SJCRH30 (cell line): ENCODE results near the gene PLXNA3. TPM values are rescaled to one million over a fixed set of nuclear protein-coding genes. Genes with fewer than 3 reads are reported as not detected.

Experiments used
- DNase-seq, 2 experiments: peaks; one replicate each; pipeline ENCODE4 v3.0.0-alpha.2; 2015 to 2020
- H3K27ac ChIP-seq: fragments of 250-450 bp; sonication (Bioruptor Pico); 2 replicates; pipeline ENCODE4 v1.5.1; 2020; ENCODE audit warnings: mild to moderate bottlenecking, moderate library complexity
- H3K27me3 ChIP-seq: fragments of 250-450 bp; sonication (Bioruptor Pico); 2 replicates; pipeline ENCODE4 v1.5.1; 2020; ENCODE audit warnings: mild to moderate bottlenecking, moderate library complexity
- H3K36me3 ChIP-seq: fragments of 250-450 bp; sonication (Bioruptor Pico); 2 replicates; pipeline ENCODE4 v1.5.1; 2020; ENCODE audit warnings: mild to moderate bottlenecking, moderate library complexity
- H3K4me1 ChIP-seq: fragments of 250-450 bp; sonication (Bioruptor Pico); 2 replicates; pipeline ENCODE4 v1.5.1; 2020; ENCODE audit warnings: mild to moderate bottlenecking, moderate library complexity
- H3K4me3 ChIP-seq: fragments of 250-450 bp; sonication (Bioruptor Pico); 2 replicates; pipeline ENCODE4 v1.5.1; 2020; ENCODE audit warnings: mild to moderate bottlenecking, moderate library complexity
- H3K9me3 ChIP-seq: fragments of 250-450 bp; sonication (Bioruptor Pico); replicated peaks from 2 replicates; pipeline ENCODE4 v1.5.1; 2020; ENCODE audit warnings: mild to moderate bottlenecking, moderate library complexity
- total RNA-seq: library from RNA; depleted of rRNA; stranded (reverse); fragments of >200 nt; shearing (Covaris generic); gene quantifications from 2 replicates; pipeline ENCODE4 v1.2.3, GENCODE V29; 2014

PLXNA3 gene
- total RNA-seq, 1 experiment from 2014 or later, result 12.8 TPM

GRCh38 chrX:154472685-154473632 lies 14.9 kb downstream of the PLXNA3 start:
- Histone ChIP-seq H3K4me3 (no peak overlapping the region), H3K36me3 (no peaks in the 10 kb centered on the region), H3K9me3 (no peaks in the 10 kb centered on the region), H3K4me1 (no peaks in the 10 kb centered on the region), H3K27me3 (no peaks in the 10 kb centered on the region), H3K27ac (no peak overlapping the region)
- no peak for DNase-seq

DNA sequence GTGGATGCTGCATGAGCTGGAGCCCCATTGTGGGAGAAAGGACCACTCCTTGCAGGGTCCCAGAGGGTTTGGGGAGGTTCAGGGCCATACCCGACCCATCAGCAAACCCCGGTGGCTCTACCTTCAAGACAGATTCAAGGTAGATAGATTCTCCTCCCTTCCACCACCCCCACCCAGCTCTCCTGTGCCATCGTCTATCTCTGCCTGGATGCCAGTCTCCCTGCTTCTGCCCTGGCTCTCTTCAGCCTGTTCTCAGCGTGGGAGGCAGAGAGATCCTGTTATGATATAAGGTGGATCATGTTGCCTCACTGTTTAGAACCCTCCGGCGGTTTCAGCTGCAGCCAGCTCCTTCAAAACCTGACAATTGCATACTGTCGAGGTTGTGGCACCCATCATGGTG lies 15.6 kb downstream of the PLXNA3 start:
- Histone ChIP-seq H3K9me3 (no peaks in the 10 kb centered on the region), H3K36me3 (no peaks in the 10 kb centered on the region), H3K27me3 (no peaks in the 10 kb centered on the region), H3K4me1 (no peaks in the 10 kb centered on the region), H3K27ac (no peak overlapping the region), H3K4me3 (no peak overlapping the region)
- no peak for DNase-seq

- H3K9me3 ChIP-seq, result no peaks in the 10 kb centered on the region
- H3K36me3 ChIP-seq, result no peaks in the 10 kb centered on the region
- H3K27me3 ChIP-seq, result no peaks in the 10 kb centered on the region
- no peak overlapping the region for H3K4me3 ChIP-seq
- DNase-seq, result no peak
- no peaks in the 10 kb centered on the region for H3K4me1 ChIP-seq
- H3K27ac ChIP-seq, result no peak overlapping the region
These were observed 18.7 kb downstream of the PLXNA3 start for GRCh38 chrX:154476821-154477220.

DNA sequence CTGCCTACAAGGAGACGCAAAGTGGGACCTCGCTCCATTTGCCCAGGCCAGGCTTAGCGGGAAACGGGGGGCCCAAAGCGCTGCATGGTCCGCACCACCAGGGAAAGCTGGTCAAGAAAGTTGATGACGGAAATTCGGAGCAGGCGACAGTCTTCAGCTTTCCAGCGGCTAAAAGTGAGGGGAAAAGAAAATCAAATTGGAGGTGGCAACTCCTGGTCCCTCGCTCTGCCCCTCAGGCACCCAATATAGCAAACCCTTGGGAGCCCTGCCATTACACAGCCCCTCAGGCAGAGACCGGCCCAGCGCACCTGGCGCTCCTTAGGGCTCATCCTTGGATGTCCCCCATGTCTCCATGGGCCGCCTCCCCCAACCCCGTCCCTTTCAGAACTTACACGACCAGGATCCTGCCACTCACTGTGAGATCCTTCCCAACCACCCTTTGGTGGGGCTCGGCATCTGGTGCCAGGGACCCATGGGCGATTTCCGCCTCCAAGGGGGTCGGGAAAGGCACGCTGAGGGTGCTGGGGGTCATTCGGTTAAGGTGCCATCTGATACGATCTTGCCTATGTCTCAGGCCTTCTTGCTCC lies 19.9 kb downstream of the PLXNA3 start:
- H3K27me3 ChIP-seq, result no peaks in the 10 kb centered on the region
- no peaks in the 10 kb centered on the region for H3K36me3 ChIP-seq
- no peak for DNase-seq
- no peak overlapping the region; the same call in 1 of the 2 replicates for H3K27ac ChIP-seq
- H3K4me3 ChIP-seq, result peak overlapping the region; percentile 60
- H3K9me3 ChIP-seq, result no peaks in the 10 kb centered on the region
- no peaks in the 10 kb centered on the region for H3K4me1 ChIP-seq

GRCh38 chrX:154478728-154479622 lies 20.9 kb downstream of the PLXNA3 start, which contains the start of gene LAGE3:
TSS of gene LAGE3 (minus strand) at chrX:154479281. CDS start at chrX:154478915, 366 bp downstream.
- peak within 1 kb of the TSS; percentile 20; the same call in 1 of the 2 replicates for H3K27ac ChIP-seq
- no peaks in the 10 kb centered on the region for H3K36me3 ChIP-seq
- no peaks in the 10 kb centered on the region for H3K27me3 ChIP-seq
- H3K4me3 ChIP-seq, result peak within 1 kb of the TSS; percentile 60
- no peaks in the 10 kb centered on the region for H3K4me1 ChIP-seq
- no peaks in the 10 kb centered on the region for H3K9me3 ChIP-seq
- DNase-seq, result peak; percentile 88 to 90

GRCh38 chrX:154481195-154481594 lies 23.1 kb downstream of the PLXNA3 start:
- H3K4me3 ChIP-seq, result no peak overlapping the region
- H3K36me3 ChIP-seq, result no peaks in the 10 kb centered on the region
- H3K27ac ChIP-seq, result no peak overlapping the region
- no peaks in the 10 kb centered on the region for H3K27me3 ChIP-seq
- no peaks in the 10 kb centered on the region for H3K4me1 ChIP-seq
- no peaks in the 10 kb centered on the region for H3K9me3 ChIP-seq
- no peak for DNase-seq

DNA sequence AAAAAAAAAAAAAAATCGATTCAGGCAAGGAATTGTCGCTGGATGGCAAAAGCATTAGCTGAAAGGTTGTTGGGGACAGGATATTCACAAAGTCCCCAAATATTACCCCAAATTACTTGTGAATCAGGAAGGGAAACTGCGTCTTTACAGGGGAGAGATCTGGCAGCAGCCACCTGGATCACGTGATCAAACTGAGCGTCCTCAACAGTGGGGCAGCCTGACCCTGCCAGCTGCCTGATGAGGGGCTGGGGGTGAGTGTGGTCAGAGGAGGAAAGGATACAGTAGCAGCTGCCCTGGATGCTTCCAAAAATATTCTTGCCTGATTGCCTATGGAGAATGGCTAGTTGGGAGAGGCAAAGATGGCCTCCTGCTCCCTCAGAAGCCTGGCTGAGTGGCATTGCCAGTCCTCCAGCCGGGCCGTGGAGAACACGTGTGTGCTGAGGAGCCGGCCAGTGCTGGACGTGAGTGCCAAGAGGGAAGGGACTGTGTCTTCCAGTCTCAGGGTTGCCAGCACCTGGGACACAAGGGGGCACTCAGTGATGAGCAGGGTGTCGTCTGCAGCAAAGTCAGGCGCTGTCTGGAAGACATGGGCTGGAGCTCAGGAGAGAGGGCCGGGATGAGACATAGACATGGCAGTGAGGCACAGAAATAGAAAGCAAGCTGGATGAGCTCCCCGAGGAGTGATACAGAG lies 24.0 kb downstream of the PLXNA3 start:
- Histone ChIP-seq H3K9me3 (no peaks in the 10 kb centered on the region), H3K27me3 (no peaks in the 10 kb centered on the region), H3K36me3 (no peaks in the 10 kb centered on the region), H3K4me3 (no peak overlapping the region), H3K4me1 (no peaks in the 10 kb centered on the region), H3K27ac (no peak overlapping the region)
- no peak for DNase-seq

DNA sequence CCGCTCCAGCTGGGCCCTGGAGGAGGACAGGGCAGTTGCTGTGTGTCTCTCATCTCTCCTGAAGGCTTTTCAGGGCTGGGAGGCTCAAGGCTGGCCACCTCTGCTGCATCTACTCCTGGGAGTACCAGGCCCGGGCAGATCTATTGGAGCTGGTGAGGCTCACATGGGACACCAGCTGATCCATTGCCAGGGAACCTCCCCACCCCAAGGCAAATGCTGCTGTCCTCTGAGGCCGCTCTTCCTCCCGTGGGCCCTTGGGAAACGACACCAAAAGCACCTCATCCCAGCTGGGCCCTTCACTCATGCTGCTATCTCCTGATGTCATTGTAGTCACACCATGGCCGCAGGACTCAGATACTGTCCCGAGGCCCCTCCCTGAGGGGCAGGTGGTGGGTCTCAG lies 24.7 kb downstream of the PLXNA3 start:
- H3K27me3 ChIP-seq, result no peaks in the 10 kb centered on the region

GRCh38 chrX:154483325-154483724 lies 25.2 kb downstream of the PLXNA3 start:
- no peak for DNase-seq
- no peaks in the 10 kb centered on the region for H3K36me3 ChIP-seq
- no peaks in the 10 kb centered on the region for H3K4me1 ChIP-seq
- no peak overlapping the region for H3K4me3 ChIP-seq
- no peaks in the 10 kb centered on the region for H3K27me3 ChIP-seq
- no peaks in the 10 kb centered on the region for H3K9me3 ChIP-seq
- no peak overlapping the region for H3K27ac ChIP-seq

More for the DNA sequence above, 24.7 kb downstream of the PLXNA3 start:
- H3K27ac ChIP-seq, result no peak overlapping the region
- DNase-seq, result peak; percentile 47 to 65
- H3K9me3 ChIP-seq, result no peaks in the 10 kb centered on the region
- no peak overlapping the region for H3K4me3 ChIP-seq
- no peaks in the 10 kb centered on the region for H3K4me1 ChIP-seq
- H3K36me3 ChIP-seq, result no peaks in the 10 kb centered on the region

DNA sequence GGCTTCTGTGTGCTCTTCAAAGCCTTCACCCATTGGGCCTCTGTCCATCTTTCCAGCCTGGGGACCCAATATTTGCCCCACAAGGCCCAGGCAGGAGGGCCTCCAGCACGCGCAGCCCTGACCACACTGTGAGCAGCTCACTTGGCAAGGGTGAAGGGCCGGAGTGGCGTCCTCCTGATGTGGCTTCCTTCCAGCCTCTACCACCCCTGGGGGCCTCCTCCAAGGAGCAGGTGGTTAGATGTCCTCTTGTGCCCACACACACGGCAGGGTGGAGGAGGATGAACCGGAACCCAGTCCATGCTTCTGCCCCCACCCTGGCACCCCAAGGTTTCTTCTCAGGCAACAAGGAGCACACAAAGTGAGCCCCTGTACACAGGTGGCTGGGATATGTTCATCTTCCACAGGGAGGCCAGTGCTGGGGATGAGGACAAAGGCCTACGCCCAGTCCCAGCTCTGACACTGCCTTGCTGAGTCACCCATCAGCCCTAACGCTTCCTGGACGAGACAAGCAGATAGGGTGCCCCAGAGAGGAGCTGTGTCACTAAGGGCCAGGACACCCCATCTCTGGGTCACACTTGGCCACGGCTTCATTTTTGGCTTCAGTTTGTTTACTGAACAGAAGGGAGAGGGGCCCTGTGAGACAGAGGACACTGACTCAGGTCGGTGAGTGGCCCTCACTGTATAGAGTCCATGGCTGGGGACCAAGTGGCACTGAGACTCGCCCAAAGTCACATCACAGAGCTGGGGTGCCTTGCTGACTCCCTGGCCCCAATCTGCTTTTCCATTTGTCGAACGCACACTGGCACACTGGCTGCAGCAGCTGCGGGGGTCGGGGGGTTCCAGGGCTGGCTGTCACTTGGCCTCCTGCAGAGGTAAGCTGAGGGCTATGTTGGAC lies 26.4 kb downstream of the PLXNA3 start:
- no peak for DNase-seq
- no peaks in the 10 kb centered on the region for H3K4me1 ChIP-seq
- no peak overlapping the region for H3K27ac ChIP-seq
- no peaks in the 10 kb centered on the region for H3K27me3 ChIP-seq
- no peaks in the 10 kb centered on the region for H3K9me3 ChIP-seq
- H3K4me3 ChIP-seq, result no peak overlapping the region
- no peaks in the 10 kb centered on the region for H3K36me3 ChIP-seq

GRCh38 chrX:154485150-154486051 lies 27.3 kb downstream of the PLXNA3 start:
- Histone ChIP-seq H3K27ac (no peak overlapping the region), H3K4me3 (peak overlapping the region; percentile 72), H3K36me3 (no peaks in the 10 kb centered on the region), H3K4me1 (no peaks in the 10 kb centered on the region), H3K9me3 (no peaks in the 10 kb centered on the region), H3K27me3 (no peaks in the 10 kb centered on the region)
- no peak for DNase-seq

- no peak overlapping the region; the same call in 1 of the 2 replicates for H3K27ac ChIP-seq
- no peaks in the 10 kb centered on the region for H3K9me3 ChIP-seq
- no peaks in the 10 kb centered on the region for H3K27me3 ChIP-seq
- peak; percentile 24 to 26 for DNase-seq
- H3K4me3 ChIP-seq, result peak overlapping the region; percentile 72
- no peaks in the 10 kb centered on the region for H3K4me1 ChIP-seq
- no peaks in the 10 kb centered on the region for H3K36me3 ChIP-seq
These were observed 27.9 kb downstream of the PLXNA3 start for GRCh38 chrX:154486052-154486395.
